ENCODE data around the gene BCDIN3D. TPM values are rescaled to one million over a fixed set of nuclear protein-coding genes. Genes with fewer than 3 reads are reported as not detected.
"Not testable (repeated sequence)": the region's sequence is repeated elsewhere in the genome, so short reads cannot be mapped to it uniquely, and the experiment has no call there.

The BCDIN3D gene
- total RNA-seq, 2 donors from 2014 or later, result 1.3 to 3.6 TPM

DNA sequence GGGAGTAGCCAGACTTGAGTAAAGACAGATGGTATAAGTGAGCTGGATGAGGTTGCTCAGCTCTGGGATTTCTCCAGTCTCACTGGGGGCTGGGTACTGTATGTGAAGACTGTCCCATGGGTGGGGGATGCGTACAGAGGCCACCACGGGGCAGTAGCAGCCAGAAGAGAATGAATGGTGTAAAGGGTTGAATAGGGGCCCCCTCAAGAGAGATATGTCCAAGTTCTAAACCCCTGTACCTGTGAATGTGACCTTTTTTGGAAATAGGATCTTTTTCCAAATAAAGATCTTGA lies 21.8 kb upstream of the BCDIN3D start:
- DNase-seq (no peak), ATAC-seq (no peak)
- Histone ChIP-seq H3K9me3 (no peaks in the 10 kb centered on the region), H3K4me3 (no peak overlapping the region), H3K36me3 (replicated peaks in 1 of 2; ENCODE audit: insufficient read depth in 1 of 2, low read depth in 2 of 2) (no peaks in the 10 kb centered on the region), H3K4me1 (peaks cover 29% of the 10 kb centered on the region), H3K27me3 (no peaks in the 10 kb centered on the region), H3K27ac (no peak overlapping the region)
- WGBS, 2 donors, result 55 to 60% methylated on average over 2 of the region's 2 CpGs
- TF ChIP-seq, protein P1, sequence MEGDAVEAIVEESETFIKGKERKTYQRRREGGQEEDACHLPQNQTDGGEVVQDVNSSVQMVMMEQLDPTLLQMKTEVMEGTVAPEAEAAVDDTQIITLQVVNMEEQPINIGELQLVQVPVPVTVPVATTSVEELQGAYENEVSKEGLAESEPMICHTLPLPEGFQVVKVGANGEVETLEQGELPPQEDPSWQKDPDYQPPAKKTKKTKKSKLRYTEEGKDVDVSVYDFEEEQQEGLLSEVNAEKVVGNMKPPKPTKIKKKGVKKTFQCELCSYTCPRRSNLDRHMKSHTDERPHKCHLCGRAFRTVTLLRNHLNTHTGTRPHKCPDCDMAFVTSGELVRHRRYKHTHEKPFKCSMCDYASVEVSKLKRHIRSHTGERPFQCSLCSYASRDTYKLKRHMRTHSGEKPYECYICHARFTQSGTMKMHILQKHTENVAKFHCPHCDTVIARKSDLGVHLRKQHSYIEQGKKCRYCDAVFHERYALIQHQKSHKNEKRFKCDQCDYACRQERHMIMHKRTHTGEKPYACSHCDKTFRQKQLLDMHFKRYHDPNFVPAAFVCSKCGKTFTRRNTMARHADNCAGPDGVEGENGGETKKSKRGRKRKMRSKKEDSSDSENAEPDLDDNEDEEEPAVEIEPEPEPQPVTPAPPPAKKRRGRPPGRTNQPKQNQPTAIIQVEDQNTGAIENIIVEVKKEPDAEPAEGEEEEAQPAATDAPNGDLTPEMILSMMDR (IDR thresholded peaks at IDR 0.05), result no peak
- no peak for TF ChIP-seq POLR2A (IDR thresholded peaks at IDR 0.05)
- intact Hi-C loops (cut with DNase I), result no loop called here

DNA sequence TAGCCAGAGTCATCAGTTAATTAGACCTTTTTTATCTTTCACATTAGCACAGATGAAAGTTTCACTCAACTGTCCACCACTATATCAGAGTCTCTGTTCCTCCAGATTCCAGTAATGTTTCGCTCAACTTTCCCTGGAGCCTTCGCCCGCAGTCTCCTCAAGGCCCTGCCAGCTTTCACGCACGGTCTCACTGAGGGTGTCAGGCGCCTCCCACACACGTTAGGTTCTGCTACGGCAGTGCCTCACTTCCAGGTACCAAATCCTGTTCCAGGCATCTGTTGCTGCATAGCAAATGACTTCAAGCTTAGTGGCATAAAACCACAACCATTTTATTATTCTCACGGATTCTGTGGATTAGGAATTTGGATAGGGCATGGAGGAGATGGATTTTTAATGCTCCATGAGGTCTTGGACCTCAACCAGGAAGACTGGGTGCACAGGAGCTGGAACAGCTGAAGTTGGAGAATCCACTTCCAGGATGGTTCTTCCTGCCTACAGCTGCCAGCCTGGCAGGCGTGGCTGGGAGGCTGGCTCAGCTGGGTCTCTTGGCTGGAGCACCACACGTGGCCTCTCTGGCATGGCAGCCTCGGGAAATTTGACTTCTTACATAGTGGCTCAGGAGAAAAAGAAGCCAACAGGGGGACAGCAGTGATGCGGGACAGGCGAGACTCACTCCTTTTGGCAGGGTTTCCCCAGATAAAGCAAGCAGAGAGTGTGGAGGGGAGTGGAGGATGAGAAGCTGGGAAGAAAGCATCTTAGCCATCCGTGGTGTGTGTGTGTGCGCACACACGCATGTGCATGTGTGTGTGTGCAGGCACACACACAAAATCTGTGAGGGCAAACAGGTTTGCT lies 21.3 kb upstream of the BCDIN3D start:
- intact Hi-C loops (cut with DNase I), result no loop called here
- Histone ChIP-seq H3K36me3 (replicated peaks in 1 of 2; ENCODE audit: insufficient read depth in 1 of 2, low read depth in 2 of 2) (no peaks in the 10 kb centered on the region), H3K27me3 (no peaks in the 10 kb centered on the region), H3K4me1 (peaks cover 24% of the 10 kb centered on the region), H3K4me3 (no peak overlapping the region), H3K9me3 (no peaks in the 10 kb centered on the region), H3K27ac (no peak overlapping the region)
- no peak for ATAC-seq
- DNase-seq, result no peak
- 75 to 76% methylated on average over 15 to 17 of the region's 17 CpGs for WGBS, 2 donors
- TF ChIP-seq, protein P1 (IDR thresholded peaks at IDR 0.05), result no peak

GRCh38 chr12:49860921-49861320 lies 18.0 kb upstream of the BCDIN3D start:
- H3K4me1 ChIP-seq; H3K27ac ChIP-seq; H3K4me3 ChIP-seq; H3K9me3 ChIP-seq; ATAC-seq; H3K27me3 ChIP-seq; H3K36me3 ChIP-seq (replicated peaks in 1 of 2; ENCODE audit: insufficient read depth in 1 of 2, low read depth in 2 of 2); intact Hi-C loops (cut with DNase I); DNase-seq: not testable (repeated sequence)
- 87 to 95% methylated on average over 8 to 16 of the region's 31 CpGs for WGBS, 2 donors

DNA sequence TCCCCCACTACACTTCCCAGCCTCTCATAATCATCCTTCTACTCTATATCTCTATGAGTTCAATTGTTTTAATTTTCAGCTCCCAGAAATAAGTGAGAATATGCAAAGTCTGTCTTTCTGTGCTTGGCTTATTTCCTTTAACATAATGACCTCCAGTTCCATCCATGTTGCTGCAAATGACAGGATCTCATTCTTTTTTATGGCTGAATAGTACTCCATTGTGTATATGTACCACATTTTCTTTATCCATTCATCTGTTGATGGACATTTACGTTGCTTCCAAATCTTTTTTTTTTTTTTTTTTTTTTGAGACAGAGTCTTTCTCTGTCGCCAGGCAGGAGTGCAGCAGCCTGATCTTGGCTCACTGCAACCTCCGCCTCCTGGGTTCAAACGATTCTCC lies 13.0 kb upstream of the BCDIN3D start:
- H3K27me3 ChIP-seq; H3K36me3 ChIP-seq (replicated peaks in 1 of 2; ENCODE audit: insufficient read depth in 1 of 2, low read depth in 2 of 2); H3K4me3 ChIP-seq; DNase-seq; H3K9me3 ChIP-seq; ATAC-seq; intact Hi-C loops (cut with DNase I); H3K4me1 ChIP-seq; H3K27ac ChIP-seq: not testable (repeated sequence)
- WGBS, 2 donors, result 75 to 82% methylated on average over 4 of the region's 4 CpGs

GRCh38 chr12:49854976-49855375 lies 12.1 kb upstream of the BCDIN3D start:
- no peaks in the 10 kb centered on the region for H3K36me3 ChIP-seq (replicated peaks in 1 of 2; ENCODE audit: insufficient read depth in 1 of 2, low read depth in 2 of 2)
- no peak for ATAC-seq
- H3K4me3 ChIP-seq, result no peak overlapping the region
- no peaks in the 10 kb centered on the region for H3K9me3 ChIP-seq
- no peak for DNase-seq
- no peak overlapping the region for H3K27ac ChIP-seq
- H3K4me1 ChIP-seq, result no peaks in the 10 kb centered on the region
- TF ChIP-seq, protein P1 (IDR thresholded peaks at IDR 0.05), result no peak
- no peak for TF ChIP-seq POLR2A (IDR thresholded peaks at IDR 0.05)
- intact Hi-C loops (cut with DNase I), result no loop called here
- no peaks in the 10 kb centered on the region for H3K27me3 ChIP-seq
- 80 to 83% methylated on average over 4 of the region's 4 CpGs for WGBS, 2 donors

- WGBS, 2 donors, result 74 to 82% methylated on average over 2 of the region's 2 CpGs
- no peaks in the 10 kb centered on the region for H3K27me3 ChIP-seq
- no peaks in the 10 kb centered on the region for H3K4me1 ChIP-seq
- intact Hi-C loops (cut with DNase I), result no loop called here
- H3K36me3 ChIP-seq (replicated peaks in 1 of 2; ENCODE audit: insufficient read depth in 1 of 2, low read depth in 2 of 2), result no peaks in the 10 kb centered on the region
- no peak overlapping the region for H3K4me3 ChIP-seq
- no peaks in the 10 kb centered on the region for H3K9me3 ChIP-seq
- TF ChIP-seq POLR2A (IDR thresholded peaks at IDR 0.05), result no peak
- TF ChIP-seq, protein P1 (IDR thresholded peaks at IDR 0.05), result no peak
- no peak for DNase-seq
- no peak overlapping the region for H3K27ac ChIP-seq
- ATAC-seq, result no peak
These were observed 10.8 kb upstream of the BCDIN3D start for GRCh38 chr12:49853671-49854070.
